ENCODE measurements around the gene DUSP14. TPM values are rescaled to one million over a fixed set of nuclear protein-coding genes. Genes with fewer than 3 reads are reported as not detected.

DUSP14 gene
- total RNA-seq, 6 donors from 2014 or later = 4.2 to 40.0 (median 9.4) TPM

GRCh38 chr17:37480427-37480826 lies 9.3 kb upstream of the DUSP14 start:
- H3K4me1 ChIP-seq = peaks cover 0 to 5% (median 1%) of the 10 kb centered on the region in 4 donors
- DNase-seq (no peak), ATAC-seq (ENCODE audit: low FRiP score in 2 of 2) (no peak)
- no peaks in the 10 kb centered on the region for H3K27me3 ChIP-seq
- H3K36me3 ChIP-seq = peaks cover 9 to 39% (median 28%) of the 10 kb centered on the region in 4 donors
- TF ChIP-seq POLR2A (IDR thresholded peaks at IDR 0.05) = no peak
- no peak for TF ChIP-seq EP300 (IDR thresholded peaks at IDR 0.05)
- no peak for TF ChIP-seq POLR2AphosphoS5 (IDR thresholded peaks at IDR 0.05)
- no peak overlapping the region for H3K27ac ChIP-seq
- 100% methylated on average over 2 of the region's 2 CpGs for WGBS, 2 donors
- no peak overlapping the region for H3K4me3 ChIP-seq
- H3K9me3 ChIP-seq = no peaks in the 10 kb centered on the region

GRCh38 chr17:37481001-37481665 lies 8.6 kb upstream of the DUSP14 start:
- peaks cover 8 to 34% (median 25%) of the 10 kb centered on the region in 4 donors for H3K36me3 ChIP-seq
- peak in 1 of 2 donors; percentile 25 for ATAC-seq (ENCODE audit: low FRiP score in 2 of 2)

GRCh38 chr17:37483311-37484039 lies 6.2 kb upstream of the DUSP14 start:
- Histone ChIP-seq H3K27me3 (no peaks in the 10 kb centered on the region), H3K36me3 (peaks cover 0 to 13% (median 5%) of the 10 kb centered on the region in 4 donors), H3K27ac (no peak overlapping the region), H3K4me1 (peaks cover 2 to 11% (median 6%) of the 10 kb centered on the region in 4 donors), H3K4me3 (no peak overlapping the region), H3K9me3 (no peaks in the 10 kb centered on the region)
- WGBS, 2 donors = 42 to 54% methylated on average over 5 of the region's 5 CpGs
- peak in 1 of 2 donors; percentile 62 for ATAC-seq (ENCODE audit: low FRiP score in 2 of 2)
- TF ChIP-seq POLR2A (IDR thresholded peaks at IDR 0.05) (no peak), POLR2AphosphoS5 (IDR thresholded peaks at IDR 0.05) (peak in 1 of 2 donors; percentile 32)
- no peak for DNase-seq

More at GRCh38 chr17:37481001-37481665, 8.6 kb upstream of the DUSP14 start:
- H3K27ac ChIP-seq = no peak overlapping the region
- H3K4me1 ChIP-seq = peaks cover 0 to 5% (median 1%) of the 10 kb centered on the region in 4 donors
- no peak for DNase-seq
- H3K27me3 ChIP-seq = no peaks in the 10 kb centered on the region
- no peaks in the 10 kb centered on the region for H3K9me3 ChIP-seq
- TF ChIP-seq CTCF (IDR thresholded peaks at IDR 0.05) (no peak), EP300 (IDR thresholded peaks at IDR 0.05) (no peak), POLR2AphosphoS5 (IDR thresholded peaks at IDR 0.05) (no peak), POLR2A (IDR thresholded peaks at IDR 0.05) (no peak)
- WGBS, 2 donors = 79 to 83% methylated on average over 9 of the region's 9 CpGs
- no peak overlapping the region for H3K4me3 ChIP-seq

- H3K4me1 ChIP-seq = peaks cover 13 to 32% (median 22%) of the 10 kb centered on the region in 4 donors
- H3K36me3 ChIP-seq = no peaks in the 10 kb centered on the region
- no peak overlapping the region for H3K4me3 ChIP-seq
- no peak for DNase-seq
- ATAC-seq (ENCODE audit: low FRiP score in 2 of 2) = no peak
- peaks cover 0 to 4% (median 0%) of the 10 kb centered on the region in 4 donors for H3K27me3 ChIP-seq
- H3K9me3 ChIP-seq = no peaks in the 10 kb centered on the region
- H3K27ac ChIP-seq = no peak overlapping the region
- 81 to 85% methylated on average over 1 of the region's 1 CpG for WGBS, 2 donors
- TF ChIP-seq POLR2A (IDR thresholded peaks at IDR 0.05) = no peak
- no peak for TF ChIP-seq POLR2AphosphoS5 (IDR thresholded peaks at IDR 0.05)
Measured at GRCh38 chr17:37485938-37486570, 3.6 kb upstream of the DUSP14 start.

- Histone ChIP-seq H3K4me1 (peaks cover 15 to 31% (median 24%) of the 10 kb centered on the region in 4 donors), H3K27me3 (peaks cover 0 to 4% (median 0%) of the 10 kb centered on the region in 4 donors), H3K36me3 (no peaks in the 10 kb centered on the region), H3K27ac (peak overlapping the region; percentile 86 to 91 (median 88)), H3K9me3 (no peaks in the 10 kb centered on the region), H3K4me3 (peak overlapping the region; percentile 74 to 97 (median 89))
- ATAC-seq (ENCODE audit: low FRiP score in 2 of 2) = peak; percentile 50 to 77
- 28 to 29% methylated on average over 7 of the region's 7 CpGs for WGBS, 2 donors
- no peak for DNase-seq
- TF ChIP-seq POLR2A (IDR thresholded peaks at IDR 0.05) = no peak
- peak in 1 of 4 donors; percentile 7 for TF ChIP-seq EP300 (IDR thresholded peaks at IDR 0.05)
- TF ChIP-seq POLR2AphosphoS5 (IDR thresholded peaks at IDR 0.05) = peak in 1 of 2 donors; percentile 20
- TF ChIP-seq CTCF (IDR thresholded peaks at IDR 0.05) = no peak
Measured at GRCh38 chr17:37488009-37488604, 1.6 kb upstream of the DUSP14 start.

Data from upper lobe of left lung (tissue), 6 donors.